Measurements from ENCODE around the gene MRPL9.

Gene MRPL9

DNA sequence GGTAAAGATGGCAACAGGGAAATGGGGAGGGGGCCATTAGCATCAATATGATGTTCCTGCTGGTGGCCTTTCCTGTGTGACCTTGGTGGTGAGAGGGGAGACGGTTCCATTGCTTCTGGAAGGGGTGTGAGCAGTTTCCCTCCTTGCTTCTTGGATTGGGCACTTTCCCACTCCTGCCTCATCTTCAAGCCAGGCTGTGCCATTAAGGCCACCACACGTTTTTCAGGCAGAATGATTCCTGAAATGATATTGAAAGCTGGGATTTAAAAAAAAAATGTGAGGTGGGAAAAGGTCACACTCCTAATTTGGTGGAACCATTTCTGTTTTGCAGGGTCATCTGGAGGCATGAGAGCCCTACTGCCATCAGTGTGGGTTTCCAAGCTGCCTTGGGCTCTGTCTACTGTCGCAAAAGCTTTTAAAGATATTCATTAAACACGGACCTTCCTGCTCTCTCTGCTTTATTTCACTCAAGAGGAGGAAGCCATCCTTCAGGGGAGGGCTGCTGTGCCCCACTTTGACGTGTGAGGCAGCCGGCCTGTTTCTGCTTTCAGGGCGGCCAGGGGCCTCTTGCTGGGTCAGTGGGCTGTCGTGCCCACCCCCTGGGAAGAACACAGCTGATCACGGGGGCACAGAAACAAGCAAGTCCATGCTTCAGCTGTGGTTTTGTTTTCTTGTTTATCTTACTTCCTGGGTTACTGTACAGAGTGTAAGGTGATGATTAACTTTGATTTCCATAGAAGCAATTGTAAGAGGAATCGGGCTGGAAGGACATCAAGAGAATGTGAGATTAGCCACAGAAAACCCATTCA is 33.9 kb downstream of the MRPL9 start:
- no peak for DNase-seq

DNA sequence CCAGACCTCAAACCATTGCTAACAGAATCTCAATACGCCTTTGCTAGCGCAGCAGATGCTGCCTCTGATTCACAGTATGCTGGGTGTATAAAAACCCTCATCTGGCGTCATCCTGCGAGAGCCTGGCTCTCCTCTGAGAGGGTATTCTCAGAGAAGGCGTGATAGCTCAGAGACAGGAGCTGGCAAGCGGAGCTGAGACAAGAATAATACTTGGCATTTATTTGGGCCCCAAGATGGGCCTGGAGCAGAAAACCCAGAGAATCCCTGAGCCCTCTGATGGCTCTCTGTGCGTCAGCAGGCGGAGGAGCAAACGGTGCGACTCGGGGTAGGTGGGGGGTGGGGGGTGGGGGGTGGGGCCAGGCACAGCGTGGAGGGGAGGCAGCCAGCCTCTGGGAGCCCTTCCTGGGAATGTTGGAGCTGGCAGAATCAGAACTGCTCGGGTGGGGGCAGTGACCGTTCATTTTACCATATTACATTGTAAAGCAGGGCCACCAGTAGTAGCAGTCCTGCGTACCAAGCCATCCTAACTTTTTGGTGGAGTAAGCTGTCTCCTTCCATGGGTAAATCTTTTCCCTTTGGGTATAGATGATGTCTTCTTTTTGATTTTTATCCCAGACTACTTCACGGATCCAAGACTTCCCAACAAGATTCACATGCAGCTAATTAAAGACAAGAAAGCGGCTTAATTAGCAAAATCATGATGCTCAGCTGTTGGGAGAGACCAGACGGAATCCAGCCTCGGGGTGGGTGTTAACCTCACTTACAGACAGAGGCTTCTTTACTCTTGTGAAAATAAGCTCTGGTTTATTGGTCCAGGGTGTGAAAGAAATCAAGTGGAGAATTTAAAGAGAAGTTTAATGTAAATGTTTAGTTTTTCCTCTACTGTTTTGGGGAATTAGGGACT is 34.9 kb downstream of the MRPL9 start:
- no peak for DNase-seq

DNA sequence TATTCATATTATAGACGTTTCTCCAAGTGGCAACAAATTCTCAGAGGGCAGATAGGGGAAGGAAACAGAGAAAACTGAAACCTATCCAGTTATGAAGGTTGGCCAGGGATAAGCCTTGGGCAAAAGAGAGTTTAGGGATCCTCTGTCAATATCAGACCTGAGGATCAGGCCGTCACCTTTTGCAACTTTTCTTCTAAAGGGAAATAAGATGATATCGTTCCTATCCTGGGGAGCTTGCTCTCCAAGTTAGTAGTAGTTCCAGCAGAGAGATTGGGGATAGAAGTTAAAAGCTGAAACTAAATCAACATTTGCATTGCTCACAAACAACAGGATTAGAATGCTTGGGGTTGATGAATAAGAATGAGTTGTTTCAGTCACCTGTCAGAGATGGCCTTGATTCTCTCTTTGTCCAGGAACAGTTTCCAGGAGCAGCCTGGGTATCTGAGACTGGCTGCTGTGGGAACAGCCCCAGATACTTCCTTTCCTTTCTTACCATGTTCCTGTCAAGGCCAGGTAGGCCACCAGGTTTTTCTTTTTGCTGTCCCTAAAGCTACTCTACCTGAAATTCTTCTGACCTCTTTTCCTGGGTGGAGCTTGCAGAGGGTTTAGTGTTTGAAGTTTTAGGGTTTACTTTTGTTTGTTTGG is 39.4 kb downstream of the MRPL9 start:
- DNase-seq: no peak

DNA sequence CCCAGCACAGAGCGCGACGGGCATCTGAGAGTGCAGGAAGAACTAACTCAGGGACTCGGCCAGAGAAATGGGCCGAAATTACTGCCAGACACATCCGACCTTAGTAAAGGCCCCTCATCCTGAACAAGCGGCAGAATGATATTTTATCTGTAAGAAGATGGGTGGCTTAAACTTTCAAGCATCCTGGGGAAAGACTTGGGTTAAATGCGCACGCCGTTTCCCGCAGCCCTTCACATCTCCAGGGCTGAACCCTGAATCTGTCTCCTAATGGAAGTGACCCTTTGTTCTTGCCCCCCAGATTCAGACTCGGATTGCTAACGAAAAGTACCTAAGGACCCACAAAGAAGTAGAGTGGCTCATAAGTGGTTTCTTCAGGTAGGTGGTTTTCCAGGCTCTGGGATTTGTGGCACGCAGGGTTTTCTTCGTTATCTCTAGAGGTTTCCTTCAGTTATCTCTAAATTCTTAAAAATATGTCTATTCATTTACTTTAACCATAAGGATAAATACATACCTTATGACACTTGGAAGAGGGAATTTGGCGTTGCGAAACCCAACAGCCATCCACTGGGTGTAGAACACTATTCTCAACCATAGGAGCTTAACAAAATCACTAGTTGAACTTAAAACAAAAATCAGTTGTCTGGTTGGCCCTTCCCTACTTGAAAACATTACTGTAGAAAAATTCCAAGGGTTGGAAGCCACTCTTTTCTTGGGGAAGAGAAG is 41.3 kb downstream of the MRPL9 start:
- DNase-seq: no peak

DNA sequence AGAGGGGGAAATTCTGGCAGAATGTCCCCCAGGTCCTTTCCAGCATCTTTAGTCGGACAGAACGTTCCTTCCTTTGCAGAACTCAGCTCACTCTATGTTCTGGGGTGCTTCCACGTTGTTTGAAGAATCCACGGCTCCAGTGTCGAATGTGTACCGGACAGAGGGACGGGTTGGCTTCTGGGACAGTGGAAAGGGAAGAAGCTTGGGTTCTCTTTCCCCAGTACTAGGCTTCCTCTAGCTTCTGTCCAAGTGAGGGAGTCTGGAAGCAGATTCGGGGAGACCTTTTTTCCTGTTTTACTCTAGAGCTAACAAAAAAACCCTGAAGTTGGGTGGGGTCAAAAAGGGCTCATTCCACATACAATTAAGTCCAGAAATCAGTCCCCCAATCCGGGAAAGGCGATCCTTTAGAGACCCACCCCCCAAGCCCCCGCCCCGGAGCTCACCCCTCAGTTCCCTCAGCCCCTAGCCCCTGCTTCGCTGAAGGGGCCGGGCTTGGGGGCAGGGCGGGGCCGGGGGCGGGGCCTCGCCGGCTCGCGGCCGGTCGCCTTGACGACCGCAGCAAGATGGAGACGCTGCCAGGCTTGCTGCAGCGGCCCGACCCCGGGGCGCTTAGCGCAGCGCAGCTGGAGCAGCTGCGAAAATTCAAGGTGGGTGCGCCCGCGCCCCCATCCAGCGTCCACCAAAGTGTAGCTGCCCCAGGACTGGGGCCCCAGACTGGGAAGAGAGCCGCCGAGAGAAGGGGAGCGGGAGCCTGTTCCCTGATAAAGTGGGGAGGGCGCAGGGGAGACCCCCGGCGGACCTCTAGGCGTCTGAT is 42.1 kb downstream of the MRPL9 start, which contains the start of gene RIIAD1:
RIIAD1 (plus strand) TSS at position 549 of the 814 bp plus-strand sequence; CDS start at position 564, 15 bp downstream.
- DNase-seq: peak; percentile 19

DNA sequence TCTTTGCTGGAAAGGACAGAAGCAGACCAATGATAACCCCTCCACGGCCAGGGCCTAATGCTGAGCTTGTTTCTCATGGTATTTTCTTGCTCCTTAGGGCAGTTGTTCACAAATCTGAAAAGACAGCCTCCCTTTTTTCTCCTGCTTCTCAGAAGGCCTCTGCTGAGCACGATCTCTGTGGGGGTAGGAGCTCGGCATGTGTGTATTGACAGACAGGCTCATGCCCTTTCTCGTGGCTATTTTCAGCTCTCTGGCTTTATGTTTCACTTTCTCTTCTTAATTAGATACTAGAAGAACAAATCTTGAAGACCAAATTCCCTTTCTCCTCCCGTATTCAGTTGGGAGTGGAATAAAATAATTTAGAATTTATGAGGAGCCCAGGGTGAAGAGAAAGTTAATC is 42.7 kb downstream of the MRPL9 start:
- no peak for DNase-seq

DNA sequence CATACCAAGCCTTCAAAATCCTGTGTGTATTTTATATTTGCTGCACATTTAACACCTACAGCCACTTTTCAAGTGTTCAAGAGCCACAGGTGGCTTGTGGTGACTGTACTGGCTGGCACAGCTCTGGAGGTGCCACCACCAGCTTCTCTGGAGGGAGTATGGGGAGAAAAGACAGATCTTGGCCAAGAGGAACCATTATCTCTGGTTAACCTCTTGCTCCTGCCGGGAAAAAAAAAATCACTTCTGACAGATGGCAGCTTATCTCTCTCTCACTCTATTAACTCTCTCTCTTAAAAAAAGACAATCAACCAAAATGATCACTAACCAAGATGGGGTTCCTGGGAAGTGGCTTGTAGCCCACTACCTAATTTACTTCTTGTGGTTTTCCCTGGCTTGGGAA is 43.2 kb downstream of the MRPL9 start:
- no peak for DNase-seq

DNA sequence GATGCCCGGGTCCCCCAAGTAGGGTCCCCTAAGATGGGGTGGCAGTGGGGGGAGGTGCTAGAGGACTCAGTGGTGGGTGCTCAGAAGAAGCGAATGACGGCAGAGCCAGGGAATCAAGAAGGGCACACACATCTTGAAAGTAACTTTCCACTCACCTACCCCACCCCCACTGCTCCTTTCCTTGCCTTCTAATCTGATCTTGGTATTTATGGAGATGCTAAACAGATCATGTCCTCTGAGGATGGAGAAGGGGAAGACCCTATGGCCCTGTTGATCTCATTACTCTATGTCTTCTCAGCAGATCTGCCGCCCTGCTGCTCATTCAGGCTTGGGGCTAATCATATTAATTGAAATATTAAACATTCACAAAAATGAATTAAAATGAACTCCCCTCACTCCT is 44.6 kb downstream of the MRPL9 start:
- no peak for DNase-seq

DNA sequence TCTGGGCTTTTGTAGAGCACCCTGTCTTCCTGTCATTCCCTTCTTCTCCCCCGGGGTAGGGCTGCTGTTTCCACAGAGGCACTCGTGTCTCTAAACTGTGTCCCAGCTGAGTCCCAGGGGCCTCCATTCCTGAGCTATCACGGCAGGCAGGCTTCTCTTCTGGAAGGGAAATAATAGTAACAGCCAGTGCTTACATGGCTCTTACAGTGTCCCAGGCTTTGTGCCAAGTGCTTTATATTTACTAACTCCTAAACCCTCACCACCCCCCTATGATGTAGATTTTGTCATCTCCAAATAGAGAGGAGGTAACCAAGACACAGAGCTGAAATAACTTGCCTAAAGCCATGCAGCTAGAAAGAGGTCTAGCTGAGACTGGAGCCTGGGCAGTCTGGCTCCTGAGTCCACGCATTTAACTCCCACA is 45.3 kb downstream of the MRPL9 start:
- DNase-seq: no peak

DNA sequence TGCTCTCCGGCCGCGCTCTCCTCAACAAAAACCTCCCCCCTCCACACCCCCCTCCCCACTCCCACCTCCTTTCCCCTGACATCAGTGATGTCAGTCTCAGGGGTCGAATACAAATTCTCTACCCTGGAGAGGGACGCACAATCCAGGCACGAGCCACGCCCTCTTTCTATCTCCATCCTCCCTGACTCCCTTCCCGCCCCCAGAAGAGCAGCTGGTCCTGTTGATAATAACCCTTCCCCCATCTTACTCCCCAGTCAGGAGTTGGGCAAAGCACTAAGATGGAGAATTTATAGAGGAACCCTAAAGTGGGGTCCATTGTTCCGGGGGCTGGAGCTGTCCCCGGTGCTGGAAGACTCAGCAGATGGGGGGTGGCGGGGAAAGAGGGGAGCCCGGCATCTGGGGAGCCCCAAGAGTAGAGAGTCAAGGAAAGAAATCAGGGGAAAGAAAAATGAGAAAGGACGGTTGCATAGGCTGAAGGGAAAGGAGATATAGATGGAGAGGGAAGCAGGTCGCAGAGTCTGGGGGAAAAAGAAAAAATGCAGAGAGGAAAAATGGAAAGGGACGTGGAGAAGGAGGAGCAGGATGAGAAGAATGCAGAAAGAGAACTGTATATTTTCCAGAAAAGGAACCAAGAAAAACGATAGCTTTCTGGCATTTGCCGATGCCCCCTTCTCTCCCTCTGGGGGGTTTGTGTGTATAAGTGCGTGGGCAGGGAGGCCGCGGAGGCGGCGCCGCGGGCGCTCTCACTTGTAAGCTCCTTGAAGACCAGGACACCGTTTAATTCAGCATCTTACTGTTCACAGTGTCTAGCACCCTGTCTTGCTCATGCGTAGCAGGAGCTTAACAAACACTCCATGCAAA is 46.3 kb downstream of the MRPL9 start, which contains the start of gene CELF3:
CELF3 (minus strand) TSS at position 33 of the 861 bp plus-strand sequence. CDS start 783 bp downstream, outside the sequence.
- DNase-seq: no peak

DNA sequence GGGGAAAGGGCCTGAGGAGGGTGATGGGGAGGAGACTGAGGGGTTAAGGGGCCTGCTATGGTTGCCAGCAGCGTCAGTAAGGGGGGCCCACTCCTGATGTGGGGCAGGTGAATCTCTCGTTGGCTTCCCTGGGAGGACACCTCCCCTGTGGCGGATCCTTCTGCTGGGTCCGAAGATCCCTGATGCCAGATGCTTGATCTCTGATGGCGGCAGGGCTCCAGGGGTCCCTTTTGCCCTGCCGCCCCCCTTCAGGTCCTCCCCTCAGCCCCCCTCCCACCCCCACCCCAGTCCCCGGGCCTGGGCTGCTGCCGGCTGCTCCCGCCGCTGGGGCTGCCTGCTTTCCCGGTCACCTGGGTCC is 46.9 kb downstream of the MRPL9 start:
- DNase-seq: no peak

DNA sequence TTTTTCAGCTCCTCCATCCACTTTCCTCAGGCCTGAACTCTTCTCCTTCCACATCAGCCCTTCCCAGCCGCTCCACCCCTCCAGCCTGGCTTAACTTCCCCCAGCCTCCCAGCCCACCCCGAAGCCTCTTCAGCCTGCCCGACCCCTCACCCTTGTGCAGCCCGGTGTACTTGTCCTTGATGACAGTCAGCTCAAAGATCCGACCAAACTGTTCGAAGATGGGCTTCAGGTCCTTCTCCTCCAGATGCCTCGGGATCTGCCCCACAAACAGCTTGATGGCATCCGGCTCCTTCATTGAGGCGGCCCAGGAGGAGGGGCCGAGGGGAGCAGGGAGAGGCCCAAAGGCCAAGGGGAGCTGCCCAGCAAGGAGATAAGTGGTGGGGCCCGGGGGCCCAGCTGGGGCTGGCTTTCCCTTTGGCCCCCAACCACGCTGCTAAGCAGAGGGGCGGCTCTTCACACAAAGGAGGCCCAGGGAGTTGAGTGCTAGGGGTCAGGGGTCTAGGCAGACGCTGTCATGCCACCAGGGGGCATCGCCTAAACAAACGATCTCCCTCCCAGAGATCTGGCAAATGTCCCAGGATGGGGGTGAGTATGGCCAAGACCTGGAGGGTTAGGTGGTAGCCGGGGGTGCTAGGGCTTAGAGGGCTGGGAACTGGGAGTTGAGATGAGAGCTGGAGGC is 47.4 kb downstream of the MRPL9 start:
- no peak for DNase-seq

DNA sequence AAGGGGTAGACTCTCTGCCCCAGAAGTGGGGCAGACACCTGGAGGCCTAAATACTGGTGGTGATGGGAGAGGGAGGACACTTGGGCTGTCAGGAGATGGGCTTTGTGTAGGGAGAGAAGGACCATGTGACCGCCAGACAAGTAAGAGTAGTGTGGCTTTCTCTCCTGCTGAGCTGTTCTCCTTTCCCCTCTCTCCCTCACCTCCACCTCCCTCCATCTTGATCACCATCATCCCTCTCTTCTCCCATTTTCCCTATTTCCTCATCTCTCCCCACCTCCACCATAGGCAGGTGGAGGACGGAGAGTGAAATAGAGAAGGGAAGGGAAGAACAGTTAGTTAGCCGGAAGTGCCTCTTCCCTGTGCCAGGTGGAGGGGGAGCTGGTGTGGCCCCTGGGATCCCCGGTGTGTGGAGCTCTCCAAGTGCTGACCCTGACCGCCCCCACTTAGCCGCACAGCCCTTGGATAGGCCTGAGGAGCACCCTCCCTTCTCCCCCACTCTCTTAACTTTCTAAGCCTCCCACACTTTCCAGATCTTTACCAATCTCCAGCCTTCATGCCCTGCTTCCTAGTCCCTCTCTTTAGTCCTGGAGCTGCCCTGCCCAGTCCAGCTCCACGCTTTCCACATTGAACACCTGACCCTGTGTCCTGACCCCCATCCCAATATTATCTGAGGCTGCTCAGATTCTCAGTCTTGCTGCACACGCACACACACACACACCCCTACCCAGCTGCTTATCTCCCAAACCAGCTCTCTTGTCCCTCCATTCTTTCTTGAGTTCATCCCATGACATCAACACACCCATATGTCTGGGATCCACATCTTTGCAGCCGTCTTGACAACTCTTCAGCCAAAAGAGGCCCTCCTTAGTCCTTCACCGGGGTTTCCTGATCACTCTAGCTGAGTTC is 48.2 kb downstream of the MRPL9 start:
- DNase-seq: no peak

DNA sequence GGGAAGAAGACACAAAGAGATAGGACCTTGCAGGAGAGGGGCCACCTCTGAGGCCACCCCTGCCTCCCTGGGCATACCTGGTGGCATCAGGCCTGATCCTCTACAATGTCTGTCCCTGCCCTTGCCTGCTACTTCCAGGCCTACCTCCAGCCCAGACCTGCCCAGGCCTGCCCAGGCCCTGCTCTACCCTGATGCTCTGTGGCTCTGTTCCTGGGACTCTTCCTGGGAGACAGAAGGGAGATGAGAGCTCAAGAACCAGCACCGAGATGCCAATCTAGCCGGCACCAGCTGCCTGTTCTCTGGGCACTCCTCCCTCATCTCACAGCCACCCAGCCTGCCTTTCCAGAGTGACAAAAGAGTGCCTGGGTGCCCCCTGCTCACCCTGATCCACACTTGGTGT is 49.4 kb downstream of the MRPL9 start:
- DNase-seq: no peak

DNA sequence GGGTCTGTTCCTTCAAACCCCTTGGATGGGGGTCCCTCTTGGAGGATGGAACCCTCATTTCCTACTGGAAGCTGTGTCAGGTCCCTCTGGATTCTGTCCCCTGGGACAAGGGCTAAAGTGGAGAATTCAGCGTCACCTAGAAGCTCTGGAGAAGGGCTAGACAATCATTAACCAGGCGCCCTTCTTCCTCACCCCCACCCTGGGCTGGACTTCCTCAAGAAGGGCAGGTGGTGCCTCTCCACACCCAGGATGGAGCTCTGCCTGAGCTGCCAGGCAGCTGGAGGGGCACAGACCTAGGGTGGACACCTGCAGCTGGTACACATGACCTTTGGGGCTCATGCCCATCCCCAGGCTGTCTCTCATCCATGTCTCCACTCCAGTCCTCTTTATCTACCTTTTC is 50.3 kb downstream of the MRPL9 start:
- DNase-seq: no peak

DNA sequence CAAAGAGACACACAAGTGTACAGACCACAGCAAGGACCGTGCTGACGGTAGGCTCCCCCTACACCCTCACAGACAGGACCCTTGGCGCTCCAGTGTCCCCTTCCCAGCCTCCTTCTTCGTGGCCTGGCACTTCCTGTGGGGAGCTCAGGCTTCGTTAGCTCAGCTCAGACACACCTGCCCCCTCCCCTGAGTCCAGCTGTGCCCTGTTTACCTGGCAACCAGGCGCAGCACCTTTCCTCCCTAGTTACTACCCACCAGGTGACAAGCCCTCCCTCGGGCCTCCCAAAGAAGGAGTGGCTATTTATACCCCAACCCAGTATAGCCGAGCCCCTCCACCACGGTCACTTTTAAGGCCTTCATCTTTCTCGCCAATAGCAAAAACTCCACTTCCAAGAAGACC is 51.3 kb downstream of the MRPL9 start:
- no peak for DNase-seq

DNA sequence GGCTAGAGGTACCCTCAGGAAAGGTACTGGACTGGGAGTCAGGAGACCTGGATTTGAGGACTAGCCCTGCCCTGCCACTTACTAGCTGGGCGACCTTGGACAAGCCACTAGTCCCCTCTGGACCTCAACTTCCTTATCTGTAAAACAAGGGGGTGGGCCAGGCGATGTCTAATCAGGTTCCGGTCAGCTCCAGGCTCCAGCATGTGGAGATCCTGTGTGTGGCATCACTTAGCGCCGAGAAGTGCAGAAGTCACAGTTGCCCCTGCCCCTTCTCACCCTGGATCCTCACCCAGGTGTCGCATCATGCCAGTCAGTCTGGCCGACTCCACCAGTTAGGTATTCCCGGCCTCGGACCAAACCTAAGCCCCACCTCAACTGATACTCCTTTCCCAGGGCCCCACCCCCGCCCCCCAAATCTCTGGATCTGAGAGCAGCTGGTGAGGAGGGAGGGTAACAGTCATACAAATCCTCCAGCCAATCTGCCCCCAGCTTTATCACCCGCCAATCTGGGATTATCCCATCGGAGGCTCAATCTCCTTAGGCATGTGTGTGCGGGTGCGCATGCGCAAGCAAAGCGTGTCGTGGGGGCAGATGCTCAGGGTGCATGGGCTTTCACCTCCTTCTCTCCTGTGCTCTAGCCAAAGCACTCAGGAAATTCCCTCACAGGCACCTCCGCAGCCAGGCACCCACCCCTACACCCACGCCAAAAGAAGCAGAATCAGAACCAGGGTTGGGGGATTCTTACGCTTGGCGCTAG is 52.1 kb downstream of the MRPL9 start:
- DNase-seq: no peak

DNA sequence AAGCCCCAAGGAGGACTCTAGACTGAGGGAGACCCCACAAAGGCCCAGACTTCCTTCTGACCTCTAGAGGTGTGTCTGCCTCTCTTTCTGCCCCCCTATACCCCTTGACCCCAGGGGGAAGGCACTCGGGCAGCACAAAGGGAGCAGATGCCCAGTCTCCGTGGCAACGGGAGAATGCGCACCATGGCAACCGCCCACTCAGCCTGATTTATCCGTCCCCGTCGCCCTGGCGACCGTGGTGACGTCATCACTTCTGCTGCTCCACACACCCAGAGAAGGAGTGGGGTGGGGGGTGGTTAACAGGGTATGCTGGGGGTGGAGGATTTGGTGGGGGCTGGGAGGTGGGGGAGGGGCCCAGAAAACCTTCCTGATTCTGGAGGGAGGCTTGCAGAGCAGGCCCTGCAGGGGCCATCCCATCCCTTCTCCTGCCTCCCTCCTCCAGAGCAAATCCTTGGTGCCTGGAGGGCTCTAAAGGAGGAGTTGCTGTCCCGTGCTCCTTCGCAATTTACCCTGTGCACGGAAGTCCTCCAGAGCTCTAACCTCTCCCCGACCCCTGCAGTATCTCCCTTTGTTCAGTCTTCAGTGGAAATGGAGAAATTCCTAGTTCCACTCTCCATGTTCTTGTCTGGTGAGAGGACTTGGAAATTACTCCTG is 53.0 kb downstream of the MRPL9 start:
- DNase-seq: no peak
